Melanocyte of skin (primary cell): ENCODE data around the gene ERCC3. TPM values are rescaled to one million over a fixed set of nuclear protein-coding genes. Genes with fewer than 3 reads are reported as not detected.

ENCODE experiments used
- small RNA-seq, 2 donors: library from RNA; depleted of rRNA; stranded (forward); fragments of <200 nt; gene quantifications; one replicate each; pipeline ENCODE3, GENCODE V24; 2012
- total RNA-seq, 2 donors: library from RNA; depleted of rRNA; stranded (reverse); fragments of >200 nt; gene quantifications; 2 replicates each; pipeline ENCODE4 v1.2.3, GENCODE V29; 2012

Gene ERCC3
- total RNA-seq, result 10 to 100 TPM; 67.1 to 75.6 TPM

GRCh38 chr2:127293748-127294562 is at the start of gene ERCC3:
Gene ERCC3 (minus strand): TSS chr2:127294144. CDS start chr2:127294081, 63 bp downstream.

GRCh38 chr2:127220102-127220767 is 73.7 kb downstream of the ERCC3 start, which contains the start of gene CYP27C1:
Gene CYP27C1 (minus strand): TSS chr2:127220299. CDS start chr2:127220270, 29 bp downstream.

Small RNAs within 50 kb of the gene (small RNA-seq; reads per million reads assigned to genes)
- 1.2 to 9.7 reads per million in 2 donors for gene RNU6-1147P

Other genes starting within 250 kb of the ERCC3 start
- 10 to 100 TPM; 36.5 to 52.3 TPM for gene BIN1, start 187.0 kb downstream of the ERCC3 start, total RNA-seq
- under 1 TPM in 1 of 2 donors, not detected in 1; 0.33 TPM for gene CYP27C1, start 73.8 kb downstream of the ERCC3 start, total RNA-seq
- 10 to 100 TPM; 26.0 to 49.2 TPM for gene MAP3K2, start 93.8 kb upstream of the ERCC3 start, total RNA-seq
- not detected for gene PROC, start 124.3 kb upstream of the ERCC3 start, total RNA-seq
- gene IWS1, start 232.3 kb upstream of the ERCC3 start, total RNA-seq, result 10 to 100 TPM; 29.9 to 46.6 TPM
- gene MYO7B, start 241.5 kb upstream of the ERCC3 start, total RNA-seq, result 1 to 10 TPM in 1 of 2 donors, under 1 TPM in 1; under 0.01 to 1.3 TPM